Neutrophil (primary cell): ENCODE data around the gene SPX.

Source experiments
- H3K27ac ChIP-seq: fragments of 200-600 bp; sonication (generic); 2 replicates; pipeline ENCODE4 v1.5.1; 2016; ENCODE audit warnings: mild to moderate bottlenecking, moderate library complexity
- H3K27me3 ChIP-seq: fragments of 200-600 bp; sonication (generic); 2 replicates; pipeline ENCODE4 v1.6.0; 2016; ENCODE audit warnings: mild to moderate bottlenecking
- H3K36me3 ChIP-seq: fragments of 200-600 bp; sonication (generic); 2 replicates; pipeline ENCODE4 v1.5.1; 2017
- H3K4me1 ChIP-seq, 2 experiments: fragments of 200-600 bp in 1 of 2; sonication (generic) in 1 of 2; 1 replicate in 1 of 2; 2 replicates in 1 of 2; pipeline versions ENCODE4 v1.5.1 to v1.6.1; 2013 to 2016; ENCODE audit warnings: low read depth in 1 of 2, low read length in 1 of 2, mild to moderate bottlenecking in 1 of 2, moderate library complexity in 1 of 2; ENCODE audit not compliant: control insufficient read depth in 1 of 2, insufficient read depth in 1 of 2
- H3K4me3 ChIP-seq, 2 experiments: fragments of 200-600 bp in 1 of 2; sonication (generic) in 1 of 2; 1 replicate in 1 of 2; 2 replicates in 1 of 2; pipeline ENCODE4 v1.5.1; 2013 to 2016; ENCODE audit warnings: low read depth in 1 of 2, low read length in 1 of 2, mild to moderate bottlenecking in 1 of 2, moderate library complexity in 1 of 2
- H3K9me3 ChIP-seq: fragments of 200-600 bp; sonication (generic); 2 replicates; pipeline ENCODE4 v1.5.1; 2016
- TF ChIP-seq, protein P1 (sequence below): fragments of 200-600 bp; sonication (generic); IDR thresholded peaks from 2 replicates; pipeline ENCODE4 v1.5.1; 2016; ENCODE audit warnings: antibody characterized with exemption

Gene SPX

GRCh38 chr12:21505888-21506287, 20.2 kb upstream of the SPX start:
- Histone ChIP-seq H3K27ac (no peak overlapping the region), H3K36me3 (peaks cover 17% of the 10 kb centered on the region), H3K27me3 (no peaks in the 10 kb centered on the region), H3K4me1 (peaks cover 10 to 12% of the 10 kb centered on the region in 2 experiments), H3K9me3 (no peaks in the 10 kb centered on the region), H3K4me3 (no peak overlapping the region)
- TF ChIP-seq, protein P1, sequence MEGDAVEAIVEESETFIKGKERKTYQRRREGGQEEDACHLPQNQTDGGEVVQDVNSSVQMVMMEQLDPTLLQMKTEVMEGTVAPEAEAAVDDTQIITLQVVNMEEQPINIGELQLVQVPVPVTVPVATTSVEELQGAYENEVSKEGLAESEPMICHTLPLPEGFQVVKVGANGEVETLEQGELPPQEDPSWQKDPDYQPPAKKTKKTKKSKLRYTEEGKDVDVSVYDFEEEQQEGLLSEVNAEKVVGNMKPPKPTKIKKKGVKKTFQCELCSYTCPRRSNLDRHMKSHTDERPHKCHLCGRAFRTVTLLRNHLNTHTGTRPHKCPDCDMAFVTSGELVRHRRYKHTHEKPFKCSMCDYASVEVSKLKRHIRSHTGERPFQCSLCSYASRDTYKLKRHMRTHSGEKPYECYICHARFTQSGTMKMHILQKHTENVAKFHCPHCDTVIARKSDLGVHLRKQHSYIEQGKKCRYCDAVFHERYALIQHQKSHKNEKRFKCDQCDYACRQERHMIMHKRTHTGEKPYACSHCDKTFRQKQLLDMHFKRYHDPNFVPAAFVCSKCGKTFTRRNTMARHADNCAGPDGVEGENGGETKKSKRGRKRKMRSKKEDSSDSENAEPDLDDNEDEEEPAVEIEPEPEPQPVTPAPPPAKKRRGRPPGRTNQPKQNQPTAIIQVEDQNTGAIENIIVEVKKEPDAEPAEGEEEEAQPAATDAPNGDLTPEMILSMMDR, result no peak

GRCh38 chr12:21507849-21508248, 18.2 kb upstream of the SPX start:
- Histone ChIP-seq H3K27ac (no peak overlapping the region), H3K36me3 (peaks cover 26% of the 10 kb centered on the region), H3K4me1 (peaks cover 1% of the 10 kb centered on the region in 2 experiments), H3K27me3 (no peaks in the 10 kb centered on the region), H3K9me3 (no peaks in the 10 kb centered on the region), H3K4me3 (no peak overlapping the region)
- TF ChIP-seq, protein P1, result no peak

GRCh38 chr12:21509768-21510167, 16.3 kb upstream of the SPX start:
- Histone ChIP-seq H3K4me1 (no peaks in the 10 kb centered on the region), H3K36me3 (peaks cover 44% of the 10 kb centered on the region), H3K9me3 (no peaks in the 10 kb centered on the region), H3K27ac (no peak overlapping the region), H3K4me3 (no peak overlapping the region), H3K27me3 (no peaks in the 10 kb centered on the region)
- TF ChIP-seq, protein P1, result no peak

- H3K27me3 ChIP-seq, result no peaks in the 10 kb centered on the region
- H3K4me1 ChIP-seq, result no peaks in the 10 kb centered on the region
- TF ChIP-seq, protein P1, result no peak
- H3K4me3 ChIP-seq, result no peak overlapping the region
- peaks cover 42% of the 10 kb centered on the region for H3K36me3 ChIP-seq
- H3K27ac ChIP-seq, result no peak overlapping the region
- no peaks in the 10 kb centered on the region for H3K9me3 ChIP-seq
Measured at GRCh38 chr12:21516281-21516680, 9.8 kb upstream of the SPX start.

- no peak overlapping the region for H3K4me3 ChIP-seq
- no peaks in the 10 kb centered on the region for H3K4me1 ChIP-seq
- TF ChIP-seq, protein P1, result no peak
- H3K36me3 ChIP-seq, result peaks cover 30% of the 10 kb centered on the region
- no peaks in the 10 kb centered on the region for H3K9me3 ChIP-seq
- peaks cover 6% of the 10 kb centered on the region for H3K27me3 ChIP-seq
- no peak overlapping the region for H3K27ac ChIP-seq
Measured at GRCh38 chr12:21518451-21518850, 7.6 kb upstream of the SPX start.

DNA sequence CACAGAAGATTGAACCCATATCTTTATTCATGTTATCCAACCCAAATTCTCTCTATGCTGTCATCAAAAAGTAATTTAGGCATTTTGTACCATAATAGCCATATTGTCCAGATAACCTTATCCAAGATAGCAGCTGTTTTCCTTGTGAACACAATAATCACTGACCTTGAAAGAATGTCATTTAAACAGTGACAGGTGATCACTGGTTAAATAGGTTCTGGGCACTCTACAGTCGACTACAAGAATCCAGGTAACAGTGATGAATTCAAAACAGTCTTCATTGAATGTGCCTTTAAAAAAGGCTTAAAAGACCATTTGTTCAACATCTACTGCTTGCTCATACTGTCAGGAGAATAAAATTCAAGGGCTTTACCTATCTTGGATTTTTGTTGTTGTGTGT, 4.6 kb upstream of the SPX start:
- Histone ChIP-seq H3K4me3 (no peak overlapping the region), H3K27ac (no peak overlapping the region), H3K27me3 (peaks cover 32% of the 10 kb centered on the region), H3K9me3 (no peaks in the 10 kb centered on the region), H3K4me1 (no peaks in the 10 kb centered on the region), H3K36me3 (peaks cover 3% of the 10 kb centered on the region)
- TF ChIP-seq, protein P1, result no peak
